A673 (cell line): ENCODE measurements around the gene VPS51.

ENCODE experiments used
- CTCF ChIP-seq: fragments of 300-800, 200-600 bp; sonication (generic); conservative IDR thresholded peaks from 2 replicates; pipeline ENCODE4 v1.5.1; 2017; ENCODE audit warnings: low read depth, mild to moderate bottlenecking, antibody characterized with exemption, low read length, moderate library complexity, mixed read lengths
- EZH2 ChIP-seq: fragments of 200-600 bp; sonication (generic); IDR thresholded peaks from 2 replicates; pipeline ENCODE4 v1.6.1; 2017; ENCODE audit warnings: borderline replicate concordance, low read depth, mild to moderate bottlenecking, mixed read lengths, antibody characterized with exemption, low read length; ENCODE audit not compliant: poor library complexity, severe bottlenecking

- TF ChIP-seq CTCF (no peak), EZH2 (no peak)
These were observed 20.6 kb downstream of the VPS51 start for GRCh38 chr11:65116370-65117205.
